Adrenal gland (tissue), 5 donors: Measurements from ENCODE around the gene ADAM17.

Experiments used
- POLR2A ChIP-seq, 2 donors: fragments of 450-650 bp; IDR thresholded peaks; one replicate each; pipeline ENCODE4 v1.6.1; 2017; ENCODE audit warnings: antibody characterized with exemption in 2 of 2, mild to moderate bottlenecking in 2 of 2, moderate library complexity in 1 of 2
- TF ChIP-seq, protein P1 (sequence below), 6 experiments: fragments of 450-650 bp in 4 of 6; fragments of 200-600 bp in 2 of 6; sonication (generic) in 1 of 6; IDR thresholded peaks; 1 replicate in 5 of 6; 2 replicates in 1 of 6; pipeline versions ENCODE4 v1.5.1 to v1.8.0; 2016 to 2021; ENCODE audit warnings: antibody characterized with exemption in 6 of 6, mild to moderate bottlenecking in 2 of 6, moderate library complexity in 1 of 6
- donor health status: DM: no; HTN: no; CAD: no.

DNA sequence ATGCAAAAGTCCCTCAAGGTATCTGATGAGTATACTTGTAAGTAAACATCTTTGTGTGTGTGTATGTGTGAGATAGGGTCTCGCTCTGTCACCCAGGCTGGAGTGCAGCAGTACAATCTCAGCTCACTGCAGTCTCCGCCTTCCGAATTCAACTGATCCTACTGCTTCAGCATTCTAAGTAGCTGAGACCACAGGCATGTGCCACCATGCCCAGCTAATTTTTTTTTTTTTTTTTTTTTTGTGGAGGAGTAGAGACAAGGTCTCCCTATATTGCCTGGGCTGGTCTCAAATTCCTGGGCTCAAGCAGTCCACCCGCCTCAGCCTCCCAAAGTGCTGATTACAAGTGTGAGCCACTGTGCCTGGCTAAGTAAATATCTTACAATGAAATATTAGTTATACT is 23.2 kb downstream of the ADAM17 start:
- TF ChIP-seq, protein P1, sequence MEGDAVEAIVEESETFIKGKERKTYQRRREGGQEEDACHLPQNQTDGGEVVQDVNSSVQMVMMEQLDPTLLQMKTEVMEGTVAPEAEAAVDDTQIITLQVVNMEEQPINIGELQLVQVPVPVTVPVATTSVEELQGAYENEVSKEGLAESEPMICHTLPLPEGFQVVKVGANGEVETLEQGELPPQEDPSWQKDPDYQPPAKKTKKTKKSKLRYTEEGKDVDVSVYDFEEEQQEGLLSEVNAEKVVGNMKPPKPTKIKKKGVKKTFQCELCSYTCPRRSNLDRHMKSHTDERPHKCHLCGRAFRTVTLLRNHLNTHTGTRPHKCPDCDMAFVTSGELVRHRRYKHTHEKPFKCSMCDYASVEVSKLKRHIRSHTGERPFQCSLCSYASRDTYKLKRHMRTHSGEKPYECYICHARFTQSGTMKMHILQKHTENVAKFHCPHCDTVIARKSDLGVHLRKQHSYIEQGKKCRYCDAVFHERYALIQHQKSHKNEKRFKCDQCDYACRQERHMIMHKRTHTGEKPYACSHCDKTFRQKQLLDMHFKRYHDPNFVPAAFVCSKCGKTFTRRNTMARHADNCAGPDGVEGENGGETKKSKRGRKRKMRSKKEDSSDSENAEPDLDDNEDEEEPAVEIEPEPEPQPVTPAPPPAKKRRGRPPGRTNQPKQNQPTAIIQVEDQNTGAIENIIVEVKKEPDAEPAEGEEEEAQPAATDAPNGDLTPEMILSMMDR (IDR thresholded peaks at IDR 0.05), result no peak
- no peak for TF ChIP-seq POLR2A (IDR thresholded peaks at IDR 0.05)
